ENCODE results near the gene S100A4. TPM values are rescaled to one million over a fixed set of nuclear protein-coding genes. Genes with fewer than 3 reads are reported as not detected.
A peak's percentile ranks its signal among the peaks of the same experiment; 100 is the strongest.
"Not testable (repeated sequence)": the region's sequence is repeated elsewhere in the genome, so short reads cannot be mapped to it uniquely, and the experiment has no call there.

Gene S100A4
- total RNA-seq, 1 donor from 2014 or later, result 337 TPM

GRCh38 chr1:153563483-153563901 lies 17.9 kb upstream of the S100A4 start:
- no peak for DNase-seq (ENCODE audit: extremely low spot score, unreplicated experiment)
- H3K36me3 Mint-ChIP-seq (ENCODE audit: unreplicated experiment), result no peaks in the 10 kb centered on the region
- TF ChIP-seq CTCF (IDR thresholded peaks at IDR 0.05), result no peak
- no peaks in the 10 kb centered on the region for H3K27me3 Mint-ChIP-seq (ENCODE audit: unreplicated experiment)
- H3K27ac Mint-ChIP-seq (ENCODE audit: unreplicated experiment), result no peak overlapping the region
- H3K9me3 Mint-ChIP-seq (ENCODE audit: unreplicated experiment), result no peaks in the 10 kb centered on the region
- peaks cover 46% of the 10 kb centered on the region for H3K4me1 Mint-ChIP-seq (ENCODE audit: unreplicated experiment)
- no peak overlapping the region for H3K4me3 Mint-ChIP-seq (ENCODE audit: unreplicated experiment)

- Mint-ChIP-seq H3K4me1 (ENCODE audit: unreplicated experiment) (peaks cover 34% of the 10 kb centered on the region), H3K27ac (ENCODE audit: unreplicated experiment) (peak overlapping the region; percentile 56)
- DNase-seq (ENCODE audit: extremely low spot score, unreplicated experiment); H3K4me3 Mint-ChIP-seq (ENCODE audit: unreplicated experiment); H3K9me3 Mint-ChIP-seq (ENCODE audit: unreplicated experiment); H3K27me3 Mint-ChIP-seq (ENCODE audit: unreplicated experiment); H3K36me3 Mint-ChIP-seq (ENCODE audit: unreplicated experiment): not testable (repeated sequence)
Observed at GRCh38 chr1:153562021-153562420, 16.4 kb upstream of the S100A4 start.

- no peak overlapping the region for H3K4me3 Mint-ChIP-seq (ENCODE audit: unreplicated experiment)
- TF ChIP-seq CTCF (IDR thresholded peaks at IDR 0.05), result no peak
- no peak for DNase-seq (ENCODE audit: extremely low spot score, unreplicated experiment)
- peaks cover 29% of the 10 kb centered on the region for H3K4me1 Mint-ChIP-seq (ENCODE audit: unreplicated experiment)
- H3K27ac Mint-ChIP-seq (ENCODE audit: unreplicated experiment), result peak overlapping the region; percentile 56
- no peaks in the 10 kb centered on the region for H3K36me3 Mint-ChIP-seq (ENCODE audit: unreplicated experiment)
- no peaks in the 10 kb centered on the region for H3K27me3 Mint-ChIP-seq (ENCODE audit: unreplicated experiment)
- no peaks in the 10 kb centered on the region for H3K9me3 Mint-ChIP-seq (ENCODE audit: unreplicated experiment)
Observed at GRCh38 chr1:153561466-153561985, 15.9 kb upstream of the S100A4 start.

GRCh38 chr1:153560771-153561465 lies 15.3 kb upstream of the S100A4 start:
- no peaks in the 10 kb centered on the region for H3K36me3 Mint-ChIP-seq (ENCODE audit: unreplicated experiment)
- H3K4me1 Mint-ChIP-seq (ENCODE audit: unreplicated experiment), result peaks cover 24% of the 10 kb centered on the region
- H3K27me3 Mint-ChIP-seq (ENCODE audit: unreplicated experiment), result no peaks in the 10 kb centered on the region
- no peak overlapping the region for H3K4me3 Mint-ChIP-seq (ENCODE audit: unreplicated experiment)
- H3K27ac Mint-ChIP-seq (ENCODE audit: unreplicated experiment), result no peak overlapping the region
- TF ChIP-seq CTCF (IDR thresholded peaks at IDR 0.05), result no peak
- no peaks in the 10 kb centered on the region for H3K9me3 Mint-ChIP-seq (ENCODE audit: unreplicated experiment)
- no peak for DNase-seq (ENCODE audit: extremely low spot score, unreplicated experiment)

GRCh38 chr1:153560241-153560640 lies 14.6 kb upstream of the S100A4 start:
- Mint-ChIP-seq H3K9me3 (ENCODE audit: unreplicated experiment) (no peaks in the 10 kb centered on the region), H3K27ac (ENCODE audit: unreplicated experiment) (no peak overlapping the region), H3K36me3 (ENCODE audit: unreplicated experiment) (no peaks in the 10 kb centered on the region), H3K4me3 (ENCODE audit: unreplicated experiment) (no peak overlapping the region), H3K27me3 (ENCODE audit: unreplicated experiment) (no peaks in the 10 kb centered on the region), H3K4me1 (ENCODE audit: unreplicated experiment) (peaks cover 17% of the 10 kb centered on the region)
- no peak for TF ChIP-seq CTCF (IDR thresholded peaks at IDR 0.05)
- no peak for DNase-seq (ENCODE audit: extremely low spot score, unreplicated experiment)
